Measurements from ENCODE around the gene MRFAP1L1. TPM values are rescaled to one million over a fixed set of nuclear protein-coding genes. Genes with fewer than 3 reads are reported as not detected.

The MRFAP1L1 gene
- total RNA-seq, 1 experiment from 2014 or later: 57.7 TPM

DNA sequence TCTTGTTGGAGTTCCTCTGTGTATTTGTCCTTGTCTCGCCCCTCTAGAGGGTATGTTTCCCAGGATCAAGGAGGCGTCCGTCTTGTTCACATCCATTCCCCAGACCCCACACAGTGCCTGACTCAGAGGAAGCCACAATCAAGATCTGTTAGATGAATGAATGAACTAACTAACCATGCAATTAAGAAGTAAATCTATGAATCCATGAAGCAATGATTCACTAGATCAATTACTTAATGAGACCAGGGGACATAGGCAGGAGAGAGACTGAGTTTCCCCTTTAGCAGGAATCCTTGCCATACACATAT lies 18.2 kb upstream of the MRFAP1L1 start:
- Histone ChIP-seq H3K79me1 (ENCODE audit: insufficient read depth, low read depth, low read length, poor library complexity, severe bottlenecking) (no peaks in the 10 kb centered on the region), H3K27me3 (ENCODE audit: insufficient read depth, low read length) (no peaks in the 10 kb centered on the region), H3K9ac (ENCODE audit: extremely low read depth, insufficient read length, low read length) (no peak overlapping the region), H2BK20ac (ENCODE audit: low read depth, low read length, poor library complexity, severe bottlenecking) (no peak overlapping the region), H2BK5ac (ENCODE audit: insufficient read length, low read length) (no peak overlapping the region), H2AK5ac (ENCODE audit: insufficient read length, low read length) (no peak overlapping the region), H2BK120ac (ENCODE audit: low read depth, low read length, poor library complexity, severe bottlenecking) (no peak overlapping the region), H3K23ac (ENCODE audit: insufficient read length, low read depth, low read length) (no peak overlapping the region), H4K5ac (ENCODE audit: insufficient read length, low read depth, low read length) (no peak overlapping the region), H4K20me1 (ENCODE audit: control insufficient read depth, insufficient read depth, insufficient read length) (no peaks in the 10 kb centered on the region), H3K4me1 (ENCODE audit: insufficient read depth, low read length) (0 out of 2 replicates have a peak, but pooled peaks cover 3% of the 10 kb centered on the region), H4K91ac (ENCODE audit: insufficient read length, low read depth, low read length) (no peak overlapping the region), H3K79me2 (ENCODE audit: insufficient read depth, low read length) (no peaks in the 10 kb centered on the region), H2BK12ac (ENCODE audit: insufficient read length, low read depth, low read length) (no peak overlapping the region), H2AFZ (ENCODE audit: low read length) (no peak overlapping the region), H3K14ac (ENCODE audit: insufficient read depth, low read length) (no peak overlapping the region), H4K8ac (replicated peaks; ENCODE audit: insufficient read length, low read depth, low read length) (no peak overlapping the region), H3K4ac (ENCODE audit: low read depth, low read length) (no peak overlapping the region), H3K4me2 (ENCODE audit: insufficient read depth, insufficient read length, low read length) (no peak overlapping the region), H3K18ac (ENCODE audit: insufficient read length, low read depth, low read length) (no peak overlapping the region), H3T11ph (ENCODE audit: low read length) (no peak overlapping the region), H3K23me2 (ENCODE audit: insufficient read length, low read depth, low read length, poor library complexity, severe bottlenecking) (no peaks in the 10 kb centered on the region), H3K27ac (ENCODE audit: insufficient read length, low read depth, low read length) (no peak overlapping the region), H3K9me3 (ENCODE audit: control insufficient read depth, low read depth, low read length) (no peaks in the 10 kb centered on the region), H2BK15ac (ENCODE audit: low read depth, low read length) (no peak overlapping the region), H3K56ac (ENCODE audit: insufficient read length, low read depth, low read length) (no peak overlapping the region)
- Mint-ChIP-seq H3K4me1 (peaks cover 15 to 21% of the 10 kb centered on the region in 2 experiments), H3K27me3 (ENCODE audit: low read depth) (no peaks in the 10 kb centered on the region), H3K36me3 (ENCODE audit: insufficient read depth in 1 of 3, low read depth in 3 of 3) (no peaks in the 10 kb centered on the region), H3K9me3 (no peaks in the 10 kb centered on the region), H3K27ac (peak overlapping the region in 1 of 3 experiments; percentile 15; a peak in 2 of 7 replicates), H3K4me3 (no peak overlapping the region)
- TF ChIP-seq, protein P1, sequence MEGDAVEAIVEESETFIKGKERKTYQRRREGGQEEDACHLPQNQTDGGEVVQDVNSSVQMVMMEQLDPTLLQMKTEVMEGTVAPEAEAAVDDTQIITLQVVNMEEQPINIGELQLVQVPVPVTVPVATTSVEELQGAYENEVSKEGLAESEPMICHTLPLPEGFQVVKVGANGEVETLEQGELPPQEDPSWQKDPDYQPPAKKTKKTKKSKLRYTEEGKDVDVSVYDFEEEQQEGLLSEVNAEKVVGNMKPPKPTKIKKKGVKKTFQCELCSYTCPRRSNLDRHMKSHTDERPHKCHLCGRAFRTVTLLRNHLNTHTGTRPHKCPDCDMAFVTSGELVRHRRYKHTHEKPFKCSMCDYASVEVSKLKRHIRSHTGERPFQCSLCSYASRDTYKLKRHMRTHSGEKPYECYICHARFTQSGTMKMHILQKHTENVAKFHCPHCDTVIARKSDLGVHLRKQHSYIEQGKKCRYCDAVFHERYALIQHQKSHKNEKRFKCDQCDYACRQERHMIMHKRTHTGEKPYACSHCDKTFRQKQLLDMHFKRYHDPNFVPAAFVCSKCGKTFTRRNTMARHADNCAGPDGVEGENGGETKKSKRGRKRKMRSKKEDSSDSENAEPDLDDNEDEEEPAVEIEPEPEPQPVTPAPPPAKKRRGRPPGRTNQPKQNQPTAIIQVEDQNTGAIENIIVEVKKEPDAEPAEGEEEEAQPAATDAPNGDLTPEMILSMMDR (conservative IDR thresholded peaks at IDR 0.05): no peak
- DNase-seq: peak; percentile 25
- WGBS (ENCODE audit: extremely low coverage, insufficient read length, low lambda C conversion rate): no CpG with 5 or more reads among the region's 3 CpGs
